HCT116 (cell line): Measurements from ENCODE around the gene PIGN. TPM values are rescaled to one million over a fixed set of nuclear protein-coding genes. Genes with fewer than 3 reads are reported as not detected.

Experiments used
- ATAC-seq: fragments of 200-7000 bp; cut with Tn5 transposase; 2 replicates; pipeline ENCODE4 v1.9.1; 2020; ENCODE audit warnings: mild to moderate bottlenecking, moderate library complexity
- BruUV-seq: library from RNA; stranded (reverse); fragments of 400-500 nt; replicated peaks from 2 replicates; lab custom pipeline; 2021; lab: Mats Ljungman, UMichigan
- CTCF ChIA-PET: fragments of 300-600 bp; sonication (Branson Sonifier 250); formaldehyde crosslinking; loops from one replicate; lab custom pipeline; 2021; ENCODE audit warnings: antibody characterized with exemption; lab: Charles Lee
- POLR2A ChIA-PET: fragments of 300-600, 350-600 bp; sonication (Branson Sonifier 250); formaldehyde crosslinking; loops from one replicate; lab custom pipeline; 2021; ENCODE audit warnings: antibody characterized with exemption; lab: Charles Lee
- RAD21 ChIA-PET, 2 experiments: fragments of 300-600 bp; sonication (Branson Sonifier 250); formaldehyde crosslinking; loops; one replicate each; lab custom pipeline; 2023; ENCODE audit warnings: low total read pairs in 2 of 2; ENCODE audit not compliant: uncharacterized antibody in 2 of 2, unreplicated experiment in 2 of 2, low non-redundant PET in 1 of 2; lab: Charles Lee
- DNase-seq: peaks from one replicate; pipeline ENCODE4 v3.0.0-alpha.2; 2010; ENCODE audit warnings: low read depth, low spot score
- H2AFZ ChIP-seq: fragments of 200-600 bp; shearing (Covaris generic), sonication (generic); 2 replicates; pipeline ENCODE4 v1.6.1; 2017; ENCODE audit warnings: low read depth, mixed run types, mixed read lengths, antibody characterized with exemption, low read length; ENCODE audit not compliant: poor library complexity, severe bottlenecking
- H3K27ac ChIP-seq: 2 replicates; pipeline ENCODE4 v1.5.1; 2012; ENCODE audit warnings: low read depth, low read length
- H3K27me3 ChIP-seq: fragments of 200-600 bp; sonication (generic); 2 replicates; pipeline ENCODE4 v1.6.1; 2016; ENCODE audit warnings: mixed run types, low read length, mixed read lengths; ENCODE audit not compliant: insufficient read depth
- H3K36me3 ChIP-seq, 2 experiments: fragments of 200-500 bp in 1 of 2; fragments of 200-600 bp in 1 of 2; sonication (Bioruptor generic) in 1 of 2; sonication (generic) in 1 of 2; 2 replicates each; pipeline versions ENCODE4 v1.5.1 to v1.6.1; 2014 to 2016; ENCODE audit warnings: low read length in 2 of 2, inconsistent platforms in 1 of 2, mixed read lengths in 1 of 2, mixed run types in 1 of 2; ENCODE audit not compliant: insufficient read depth in 2 of 2, control insufficient read depth in 1 of 2
- H3K4me1 ChIP-seq, 2 experiments: fragments of 200-600 bp in 1 of 2; sonication (generic) in 1 of 2; 2 replicates each; pipeline versions ENCODE4 v1.5.1 to v1.6.1; 2012 to 2017; ENCODE audit warnings: low read length in 2 of 2, inconsistent platforms in 1 of 2, mild to moderate bottlenecking in 1 of 2, mixed read lengths in 1 of 2, mixed run types in 1 of 2, moderate library complexity in 1 of 2; ENCODE audit not compliant: insufficient read depth in 2 of 2, control insufficient read depth in 1 of 2
- H3K4me2 ChIP-seq: fragments of 200-600 bp; sonication (generic); 2 replicates; pipeline ENCODE4 v1.6.1; 2017; ENCODE audit warnings: mixed run types, low read length, mixed read lengths
- H3K4me3 ChIP-seq, 2 experiments: fragments of 200-600 bp in 1 of 2; sonication (generic) in 1 of 2; replicated peaks in 1 of 2; 2 replicates each; pipeline ENCODE4 v1.5.1; 2011 to 2016; ENCODE audit warnings: low read length in 2 of 2, control low read depth in 1 of 2, low read depth in 1 of 2, mild to moderate bottlenecking in 1 of 2, mixed read lengths in 1 of 2, mixed run types in 1 of 2
- H3K79me2 ChIP-seq: fragments of 200-600 bp; sonication (generic); 2 replicates; pipeline ENCODE4 v1.6.1; 2017; ENCODE audit warnings: mild to moderate bottlenecking, mixed run types, low read length, moderate library complexity, mixed read lengths; ENCODE audit not compliant: insufficient read depth
- H3K9ac ChIP-seq: fragments of 200-600 bp; sonication (generic); 2 replicates; pipeline ENCODE4 v1.6.1; 2016; ENCODE audit warnings: low read length, mixed read lengths
- H3K9me2 ChIP-seq: fragments of 200-600 bp; sonication (generic), shearing (Covaris generic); 2 replicates; pipeline ENCODE4 v1.6.1; 2017; ENCODE audit warnings: mixed run types, mild to moderate bottlenecking, moderate library complexity; ENCODE audit not compliant: insufficient read depth
- H3K9me3 ChIP-seq, 2 experiments: fragments of 200-500 bp in 1 of 2; fragments of 200-600 bp in 1 of 2; sonication (Bioruptor generic) in 1 of 2; sonication (generic) in 1 of 2; 2 replicates each; pipeline ENCODE4 v1.6.1; 2014 to 2017; ENCODE audit warnings: low read length in 2 of 2, mixed read lengths in 2 of 2, inconsistent platforms in 1 of 2, low read depth in 1 of 2, mild to moderate bottlenecking in 1 of 2, mixed run types in 1 of 2, moderate library complexity in 1 of 2; ENCODE audit not compliant: control insufficient read depth in 1 of 2, insufficient read depth in 1 of 2
- H4K20me1 ChIP-seq: fragments of 200-600 bp; sonication (generic), shearing (Covaris generic); 2 replicates; pipeline ENCODE4 v1.6.1; 2017; ENCODE audit warnings: mixed run types, mild to moderate bottlenecking, moderate library complexity; ENCODE audit not compliant: insufficient read depth
- ELF1 ChIP-seq: IDR thresholded peaks from 2 replicates; pipeline ENCODE4 v1.6.1; 2012; ENCODE audit warnings: low read depth, borderline replicate concordance
- EZH2 ChIP-seq: fragments of 200-600 bp; sonication (generic); IDR thresholded peaks from 2 replicates; pipeline ENCODE4 v1.6.1; 2017; ENCODE audit warnings: antibody characterized with exemption, mixed run types
- FOSL1 ChIP-seq: IDR thresholded peaks from 2 replicates; pipeline ENCODE4 v1.6.1; 2012; ENCODE audit warnings: low read depth
- JUND ChIP-seq: IDR thresholded peaks from 2 replicates; pipeline ENCODE4 v1.6.1; 2012
- MAX ChIP-seq: IDR thresholded peaks from 2 replicates; pipeline ENCODE4 v1.6.1; 2012
- POLR2A ChIP-seq: IDR thresholded peaks from 2 replicates; pipeline ENCODE4 v1.7.0; 2011; ENCODE audit warnings: borderline replicate concordance; ENCODE audit not compliant: insufficient read depth, insufficient read length; ENCODE audit errors: extremely low read depth
- RAD21 ChIP-seq: IDR thresholded peaks from 2 replicates; pipeline ENCODE4 v1.6.1; 2012; ENCODE audit warnings: low read depth, mild to moderate bottlenecking
- REST ChIP-seq: IDR thresholded peaks from 2 replicates; pipeline ENCODE4 v1.6.1; 2012; ENCODE audit warnings: low read depth
- SIN3A ChIP-seq: IDR thresholded peaks from 2 replicates; pipeline ENCODE4 v1.6.1; 2012; ENCODE audit warnings: low read depth
- SP1 ChIP-seq: IDR thresholded peaks from 2 replicates; pipeline ENCODE4 v1.6.1; 2012; ENCODE audit warnings: low read depth
- TCF7L2 ChIP-seq: IDR thresholded peaks from 2 replicates; pipeline ENCODE4 v1.7.0; 2011; ENCODE audit warnings: borderline replicate concordance, inconsistent platforms; ENCODE audit not compliant: insufficient read depth, insufficient read length; ENCODE audit errors: extremely low read depth
- ZBTB33 ChIP-seq: IDR thresholded peaks from 2 replicates; pipeline ENCODE4 v1.6.1; 2011; ENCODE audit warnings: mild to moderate bottlenecking, low read length, moderate library complexity; ENCODE audit not compliant: insufficient replicate concordance; ENCODE audit errors: extremely low read depth
- ZFX ChIP-seq: fragments of 450-650 bp; IDR thresholded peaks from 2 replicates; pipeline ENCODE4 v1.6.1; 2017
- ZNF274 ChIP-seq: fragments of 200-500 bp; sonication (Bioruptor generic); IDR thresholded peaks from 2 replicates; pipeline ENCODE4 v1.6.1; 2014; ENCODE audit warnings: mild to moderate bottlenecking, low read depth, low read length, inconsistent platforms
- intact Hi-C: fragments of 100-400 bp; cut with micrococcal nuclease; formaldehyde crosslinking; loops from 2 replicates; pipeline ENCODE4 v1.10.0; 2022
- total RNA-seq: library from RNA; stranded (reverse); gene quantifications from one replicate; pipeline ENCODE4 v1.2.1, GENCODE V29; 2021; ENCODE audit not compliant: unreplicated experiment

PIGN gene
- total RNA-seq, 1 experiment from 2014 or later = 12.2 TPM

- intact Hi-C loops = no loop called here
- Histone ChIP-seq H3K36me3 (no peaks in the 10 kb centered on the region), H2AFZ (no peak overlapping the region), H3K9ac (no peak overlapping the region), H4K20me1 (no peaks in the 10 kb centered on the region), H3K4me3 (no peak overlapping the region), H3K4me1 (no peaks in the 10 kb centered on the region), H3K9me2 (no peaks in the 10 kb centered on the region), H3K9me3 (no peaks in the 10 kb centered on the region), H3K27me3 (no peaks in the 10 kb centered on the region), H3K4me2 (no peak overlapping the region), H3K79me2 (no peaks in the 10 kb centered on the region), H3K27ac (no peak overlapping the region)
- TF ChIP-seq REST (no peak), RAD21 (no peak), FOSL1 (no peak), ZBTB33 (no peak), EZH2 (no peak), JUND (no peak), SP1 (no peak), ELF1 (no peak), POLR2A (no peak), ZFX (no peak), MAX (no peak), TCF7L2 (no peak), SIN3A (no peak), ZNF274 (no peak)
- DNase-seq (no peak), ATAC-seq (no peak)
- ChIA-PET RAD21 (no interaction called here), CTCF (no interaction called here), POLR2A (no interaction called here)
- BruUV-seq = no TSS peak
Observed at GRCh38 chr18:62037989-62038778, 148.7 kb downstream of the PIGN start.
